Umbilical cord (tissue), 2 donors: ENCODE data around the gene CFD. TPM values are rescaled to one million over a fixed set of nuclear protein-coding genes. Genes with fewer than 3 reads are reported as not detected.
"Not testable (repeated sequence)": the region's sequence is repeated elsewhere in the genome, so short reads cannot be mapped to it uniquely, and the experiment has no call there.

Experiments
- DNase-seq: peaks from one replicate; pipeline ENCODE4 v3.0.0-alpha.2; 2015; ENCODE audit warnings: low spot score
- total RNA-seq: library from RNA; depleted of rRNA; stranded (reverse); fragments of >200 nt; gene quantifications from one replicate; pipeline ENCODE4 v1.2.3, GENCODE V29; 2014; ENCODE audit warnings: low replicate concordance; ENCODE audit not compliant: insufficient read depth

CFD gene
- total RNA-seq, 1 donor from 2014 or later: 35.2 TPM

GRCh38 chr19:825897-826644 lies 33.4 kb upstream of the CFD start:
- no peak for DNase-seq

GRCh38 chr19:827314-827709 lies 32.2 kb upstream of the CFD start:
- DNase-seq: no peak

GRCh38 chr19:827710-828321 lies 31.6 kb upstream of the CFD start, which contains the start of gene AZU1:
AZU1 (plus strand) TSS chr19:827837; CDS start chr19:827847, 10 bp downstream.
- no peak for DNase-seq

- DNase-seq: no peak
These were observed 30.2 kb upstream of the CFD start for GRCh38 chr19:829129-829758.

- no peak for DNase-seq
These were observed 27.8 kb upstream of the CFD start for GRCh38 chr19:831407-832369.

- DNase-seq: no peak
These were observed 25.2 kb upstream of the CFD start for GRCh38 chr19:834216-834615.

GRCh38 chr19:835210-835810 lies 24.2 kb upstream of the CFD start:
- peak; percentile 47 for DNase-seq

- no peak for DNase-seq
These were observed 18.8 kb upstream of the CFD start, which contains the start of gene PRTN3 for GRCh38 chr19:840519-841206. PRTN3 (plus strand) TSS chr19:840999; CDS start chr19:841009, 10 bp downstream.

- DNase-seq: not testable (repeated sequence)
These were observed 16.7 kb upstream of the CFD start for GRCh38 chr19:842802-843179.

- DNase-seq: no peak
These were observed 16.2 kb upstream of the CFD start for GRCh38 chr19:843180-843835.

- DNase-seq: no peak
These were observed 15.5 kb upstream of the CFD start for GRCh38 chr19:843836-844545.

- no peak for DNase-seq
These were observed 14.9 kb upstream of the CFD start for GRCh38 chr19:844546-844971.

- DNase-seq: no peak
These were observed 13.6 kb upstream of the CFD start for GRCh38 chr19:845707-846521.

- DNase-seq: no peak
These were observed 11.0 kb upstream of the CFD start for GRCh38 chr19:848386-848921.

- DNase-seq: not testable (repeated sequence)
These were observed 10.3 kb upstream of the CFD start for GRCh38 chr19:849195-849594.

GRCh38 chr19:850221-850978 lies 9.1 kb upstream of the CFD start:
- peak; percentile 89 for DNase-seq

GRCh38 chr19:850979-851335 lies 8.5 kb upstream of the CFD start:
- no peak for DNase-seq
